ENCODE data around the gene GASK1A.

GRCh38 chr3:43046583-43046982 lies 67.5 kb downstream of the GASK1A start:
- TF ChIP-seq CTCF (conservative IDR thresholded peaks at IDR 0.05) (no peak), ZFX (IDR thresholded peaks at IDR 0.05) (no peak)
